HEK293 (cell line): ENCODE data around the gene TTC1.

Source experiments
- CTCF ChIA-PET: fragments of 350-600 bp; formaldehyde crosslinking; extraction: SDS; loops from one replicate; lab custom pipeline; 2021; ENCODE audit warnings: antibody characterized with exemption; lab: Yijun Ruan, JAX
- POLR2A ChIA-PET: fragments of 300-600 bp; formaldehyde crosslinking; extraction: SDS; loops from one replicate; lab custom pipeline; 2020; ENCODE audit warnings: antibody characterized with exemption, inconsistent platforms; lab: Yijun Ruan, JAX
- H3K27ac ChIP-seq: fragments of 200-500 bp; sonication (Bioruptor generic); 2 replicates; pipeline ENCODE4 v1.5.1; 2014; ENCODE audit warnings: low read depth, low read length, control low read depth, inconsistent platforms; ENCODE audit errors: extremely low read depth
- H3K36me3 ChIP-seq, 2 experiments: fragments of 200-500 bp in 1 of 2; sonication (Bioruptor generic) in 1 of 2; 1 replicate in 1 of 2; 2 replicates in 1 of 2; pipeline ENCODE4 v1.5.1; 2014 to 2017; ENCODE audit warnings: inconsistent platforms in 2 of 2, low read length in 2 of 2; ENCODE audit not compliant: control insufficient read depth in 2 of 2, insufficient read depth in 1 of 2
- H3K4me1 ChIP-seq: fragments of 200-500 bp; sonication (Bioruptor generic); 2 replicates; pipeline ENCODE4 v1.5.1; 2014; ENCODE audit warnings: mild to moderate bottlenecking, low read length, inconsistent platforms; ENCODE audit not compliant: control insufficient read depth, insufficient read depth
- H3K4me3 ChIP-seq: 2 replicates; pipeline ENCODE4 v1.5.1; 2011; ENCODE audit warnings: low read depth, mild to moderate bottlenecking, control low read depth, low read length, moderate library complexity
- H3K9me3 ChIP-seq: fragments of 200-500 bp; sonication (Bioruptor generic); 2 replicates; pipeline ENCODE4 v1.5.1; 2014; ENCODE audit warnings: low read depth, low read length, inconsistent platforms; ENCODE audit not compliant: control insufficient read depth, insufficient read depth
- IKZF3 ChIP-seq: fragments of 450-650 bp; IDR thresholded peaks from 2 replicates; pipeline ENCODE4 v1.5.0; 2018; ENCODE audit warnings: missing biosample characterization, mild to moderate bottlenecking, missing genetic modification characterization, moderate library complexity
- KLF1 ChIP-seq: fragments of 450-650 bp; formaldehyde crosslinking; IDR thresholded peaks from 2 replicates; pipeline ENCODE4 v1.5.1; 2016; ENCODE audit warnings: missing biosample characterization, missing genetic modification characterization
- KLF8 ChIP-seq: fragments of 450-650 bp; formaldehyde crosslinking; IDR thresholded peaks from 2 replicates; pipeline ENCODE4 v1.5.1; 2016; ENCODE audit warnings: missing biosample characterization, missing genetic modification characterization
- SCRT1 ChIP-seq: fragments of 450-650 bp; formaldehyde crosslinking; IDR thresholded peaks from 2 replicates; pipeline ENCODE4 v1.5.1; 2016; ENCODE audit warnings: missing biosample characterization, missing genetic modification characterization, borderline replicate concordance
- SP2 ChIP-seq: fragments of 450-650 bp; formaldehyde crosslinking; IDR thresholded peaks from 2 replicates; pipeline ENCODE4 v1.5.1; 2016; ENCODE audit warnings: missing biosample characterization, missing genetic modification characterization
- ZBTB11 ChIP-seq: fragments of 450-650 bp; formaldehyde crosslinking; conservative IDR thresholded peaks from 2 replicates; pipeline ENCODE4 v1.5.1; 2016; ENCODE audit warnings: low read depth, missing biosample characterization, missing genetic modification characterization
- ZNF10 ChIP-seq: fragments of 450-650 bp; formaldehyde crosslinking; IDR thresholded peaks from 2 replicates; pipeline ENCODE4 v1.5.1; 2017; ENCODE audit warnings: missing biosample characterization, missing genetic modification characterization
- ZNF211 ChIP-seq: fragments of 450-650 bp; formaldehyde crosslinking; IDR thresholded peaks from 2 replicates; pipeline ENCODE4 v1.5.1; 2016; ENCODE audit warnings: low read depth, missing biosample characterization, missing genetic modification characterization
- ZNF48 ChIP-seq: fragments of 450-650 bp; formaldehyde crosslinking; IDR thresholded peaks from 2 replicates; pipeline ENCODE4 v1.5.1; 2016; ENCODE audit warnings: missing biosample characterization, missing genetic modification characterization
- ZNF555 ChIP-seq: fragments of 450-650 bp; formaldehyde crosslinking; conservative IDR thresholded peaks from 2 replicates; pipeline ENCODE4 v1.5.1; 2017; ENCODE audit warnings: missing biosample characterization, mild to moderate bottlenecking, missing genetic modification characterization, inconsistent platforms
- ZNF629 ChIP-seq: fragments of 450-650 bp; formaldehyde crosslinking; IDR thresholded peaks from 2 replicates; pipeline ENCODE4 v1.5.1; 2017; ENCODE audit warnings: missing biosample characterization, missing genetic modification characterization
- ZNF768 ChIP-seq: fragments of 450-650 bp; formaldehyde crosslinking; IDR thresholded peaks from 2 replicates; pipeline ENCODE4 v1.5.1; 2018; ENCODE audit warnings: missing biosample characterization, mild to moderate bottlenecking, missing genetic modification characterization
- TF ChIP-seq, protein P1 (sequence below): fragments of 450-650 bp; formaldehyde crosslinking; IDR thresholded peaks from 2 replicates; pipeline ENCODE4 v1.5.1; 2016; ENCODE audit warnings: missing biosample characterization, missing genetic modification characterization
- TF ChIP-seq, protein P2 (sequence below): fragments of 450-650 bp; formaldehyde crosslinking; IDR thresholded peaks from 2 replicates; pipeline ENCODE4 v1.5.1; 2016; ENCODE audit warnings: missing biosample characterization, missing genetic modification characterization
- TF ChIP-seq, protein P3 (sequence below): fragments of 450-650 bp; formaldehyde crosslinking; IDR thresholded peaks from 2 replicates; pipeline ENCODE4 v1.5.1; 2016; ENCODE audit warnings: missing biosample characterization, missing genetic modification characterization
- TF ChIP-seq, protein P4 (sequence below): fragments of 450-650 bp; formaldehyde crosslinking; IDR thresholded peaks from 2 replicates; pipeline ENCODE4 v1.5.1; 2017; ENCODE audit warnings: missing biosample characterization, missing genetic modification characterization
- TF ChIP-seq, protein P5 (sequence below): fragments of 450-650 bp; formaldehyde crosslinking; IDR thresholded peaks from 2 replicates; pipeline ENCODE4 v1.5.1; 2016; ENCODE audit warnings: missing biosample characterization, missing genetic modification characterization
- TF ChIP-seq, protein P6 (sequence below): fragments of 450-650 bp; formaldehyde crosslinking; IDR thresholded peaks from 2 replicates; pipeline ENCODE4 v1.5.1; 2016; ENCODE audit warnings: missing biosample characterization, missing genetic modification characterization

Gene TTC1

DNA sequence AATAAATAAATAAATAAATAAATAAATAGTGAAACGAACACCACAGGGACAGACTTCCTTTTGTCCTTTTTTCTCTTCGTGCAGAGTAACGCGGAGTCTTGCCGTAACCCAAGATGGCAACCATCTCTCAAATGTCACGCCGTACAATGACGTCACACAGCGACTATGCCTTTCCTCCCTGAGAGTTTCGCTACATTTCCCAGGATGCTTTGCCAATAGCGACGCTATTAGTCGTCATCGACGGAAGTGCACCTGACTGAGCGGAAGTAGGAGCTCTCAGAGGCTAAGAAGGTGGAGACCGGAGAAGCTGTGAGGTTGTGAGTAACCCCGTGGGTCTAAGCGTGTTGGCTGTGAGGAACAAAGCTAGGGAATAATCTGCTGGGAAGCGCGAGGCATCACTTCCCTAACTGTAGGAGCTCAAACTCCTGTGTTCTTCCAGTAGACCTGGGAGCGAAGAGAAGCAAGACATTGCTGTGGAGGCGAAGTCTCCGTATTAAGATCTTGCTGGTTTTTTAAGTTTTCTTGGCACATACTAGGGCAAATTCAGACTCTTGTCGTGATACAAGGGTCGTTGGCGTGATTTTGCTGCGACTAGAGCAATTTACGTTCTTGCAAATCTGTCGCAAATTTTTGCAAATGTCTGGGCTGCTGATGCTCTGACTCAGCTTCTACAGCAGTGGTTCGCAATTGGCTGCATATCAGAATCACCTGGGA is at the start of gene TTC1:
Gene TTC1 (plus strand): TSS at position 263 of the 714 bp plus-strand sequence. CDS start 1,390 bp downstream, outside the sequence.
- CTCF ChIA-PET = interaction anchor here (0.6 to 2.5 kb wide), 7 partner anchors 12 to 362 kb away, joined by 3 to 15 read pairs (median 3); partner anchors contain the start of gene C1QTNF2
- TF ChIP-seq ZNF10 (tag by site-specific recombination) (peak; percentile 79; the same call in 1 of the 2 replicates), ZNF555 (tag by site-specific recombination) (peak; percentile 100), KLF8 (tag by site-specific recombination) (0 out of 2 replicates have a peak, but pooled peaks have one; percentile 58), ZNF48 (tag by site-specific recombination) (no peak), ZNF629 (tag by site-specific recombination) (peak; percentile 99), ZBTB11 (peak; percentile 95), SP2 (peak; percentile 77), ZNF211 (tag by site-specific recombination) (0 out of 2 replicates have a peak, but pooled peaks have one; percentile 56), KLF1 (tag by site-specific recombination) (peak; percentile 48; the same call in 1 of the 2 replicates), ZNF768 (tag by site-specific recombination) (no peak), SCRT1 (no peak), IKZF3 (tag by site-specific recombination) (no peak)
- TF ChIP-seq, protein P1, sequence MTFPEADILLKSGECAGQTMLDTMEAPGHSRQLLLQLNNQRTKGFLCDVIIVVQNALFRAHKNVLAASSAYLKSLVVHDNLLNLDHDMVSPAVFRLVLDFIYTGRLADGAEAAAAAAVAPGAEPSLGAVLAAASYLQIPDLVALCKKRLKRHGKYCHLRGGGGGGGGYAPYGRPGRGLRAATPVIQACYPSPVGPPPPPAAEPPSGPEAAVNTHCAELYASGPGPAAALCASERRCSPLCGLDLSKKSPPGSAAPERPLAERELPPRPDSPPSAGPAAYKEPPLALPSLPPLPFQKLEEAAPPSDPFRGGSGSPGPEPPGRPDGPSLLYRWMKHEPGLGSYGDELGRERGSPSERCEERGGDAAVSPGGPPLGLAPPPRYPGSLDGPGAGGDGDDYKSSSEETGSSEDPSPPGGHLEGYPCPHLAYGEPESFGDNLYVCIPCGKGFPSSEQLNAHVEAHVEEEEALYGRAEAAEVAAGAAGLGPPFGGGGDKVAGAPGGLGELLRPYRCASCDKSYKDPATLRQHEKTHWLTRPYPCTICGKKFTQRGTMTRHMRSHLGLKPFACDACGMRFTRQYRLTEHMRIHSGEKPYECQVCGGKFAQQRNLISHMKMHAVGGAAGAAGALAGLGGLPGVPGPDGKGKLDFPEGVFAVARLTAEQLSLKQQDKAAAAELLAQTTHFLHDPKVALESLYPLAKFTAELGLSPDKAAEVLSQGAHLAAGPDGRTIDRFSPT (tag by site-specific recombination) = peak; percentile 44; the same call in 1 of the 2 replicates
- TF ChIP-seq, protein P2, sequence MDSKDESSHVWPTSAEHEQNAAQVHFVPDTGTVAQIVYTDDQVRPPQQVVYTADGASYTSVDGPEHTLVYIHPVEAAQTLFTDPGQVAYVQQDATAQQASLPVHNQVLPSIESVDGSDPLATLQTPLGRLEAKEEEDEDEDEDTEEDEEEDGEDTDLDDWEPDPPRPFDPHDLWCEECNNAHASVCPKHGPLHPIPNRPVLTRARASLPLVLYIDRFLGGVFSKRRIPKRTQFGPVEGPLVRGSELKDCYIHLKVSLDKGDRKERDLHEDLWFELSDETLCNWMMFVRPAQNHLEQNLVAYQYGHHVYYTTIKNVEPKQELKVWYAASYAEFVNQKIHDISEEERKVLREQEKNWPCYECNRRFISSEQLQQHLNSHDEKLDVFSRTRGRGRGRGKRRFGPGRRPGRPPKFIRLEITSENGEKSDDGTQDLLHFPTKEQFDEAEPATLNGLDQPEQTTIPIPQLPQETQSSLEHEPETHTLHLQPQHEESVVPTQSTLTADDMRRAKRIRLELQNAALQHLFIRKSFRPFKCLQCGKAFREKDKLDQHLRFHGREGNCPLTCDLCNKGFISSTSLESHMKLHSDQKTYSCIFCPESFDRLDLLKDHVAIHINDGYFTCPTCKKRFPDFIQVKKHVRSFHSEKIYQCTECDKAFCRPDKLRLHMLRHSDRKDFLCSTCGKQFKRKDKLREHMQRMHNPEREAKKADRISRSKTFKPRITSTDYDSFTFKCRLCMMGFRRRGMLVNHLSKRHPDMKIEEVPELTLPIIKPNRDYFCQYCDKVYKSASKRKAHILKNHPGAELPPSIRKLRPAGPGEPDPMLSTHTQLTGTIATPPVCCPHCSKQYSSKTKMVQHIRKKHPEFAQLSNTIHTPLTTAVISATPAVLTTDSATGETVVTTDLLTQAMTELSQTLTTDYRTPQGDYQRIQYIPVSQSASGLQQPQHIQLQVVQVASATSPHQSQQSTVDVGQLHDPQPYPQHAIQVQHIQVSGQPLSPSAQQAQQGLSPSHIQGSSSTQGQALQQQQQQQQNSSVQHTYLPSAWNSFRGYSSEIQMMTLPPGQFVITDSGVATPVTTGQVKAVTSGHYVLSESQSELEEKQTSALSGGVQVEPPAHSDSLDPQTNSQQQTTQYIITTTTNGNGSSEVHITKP (tag by site-specific recombination) = peak; percentile 51
- TF ChIP-seq, protein P3, sequence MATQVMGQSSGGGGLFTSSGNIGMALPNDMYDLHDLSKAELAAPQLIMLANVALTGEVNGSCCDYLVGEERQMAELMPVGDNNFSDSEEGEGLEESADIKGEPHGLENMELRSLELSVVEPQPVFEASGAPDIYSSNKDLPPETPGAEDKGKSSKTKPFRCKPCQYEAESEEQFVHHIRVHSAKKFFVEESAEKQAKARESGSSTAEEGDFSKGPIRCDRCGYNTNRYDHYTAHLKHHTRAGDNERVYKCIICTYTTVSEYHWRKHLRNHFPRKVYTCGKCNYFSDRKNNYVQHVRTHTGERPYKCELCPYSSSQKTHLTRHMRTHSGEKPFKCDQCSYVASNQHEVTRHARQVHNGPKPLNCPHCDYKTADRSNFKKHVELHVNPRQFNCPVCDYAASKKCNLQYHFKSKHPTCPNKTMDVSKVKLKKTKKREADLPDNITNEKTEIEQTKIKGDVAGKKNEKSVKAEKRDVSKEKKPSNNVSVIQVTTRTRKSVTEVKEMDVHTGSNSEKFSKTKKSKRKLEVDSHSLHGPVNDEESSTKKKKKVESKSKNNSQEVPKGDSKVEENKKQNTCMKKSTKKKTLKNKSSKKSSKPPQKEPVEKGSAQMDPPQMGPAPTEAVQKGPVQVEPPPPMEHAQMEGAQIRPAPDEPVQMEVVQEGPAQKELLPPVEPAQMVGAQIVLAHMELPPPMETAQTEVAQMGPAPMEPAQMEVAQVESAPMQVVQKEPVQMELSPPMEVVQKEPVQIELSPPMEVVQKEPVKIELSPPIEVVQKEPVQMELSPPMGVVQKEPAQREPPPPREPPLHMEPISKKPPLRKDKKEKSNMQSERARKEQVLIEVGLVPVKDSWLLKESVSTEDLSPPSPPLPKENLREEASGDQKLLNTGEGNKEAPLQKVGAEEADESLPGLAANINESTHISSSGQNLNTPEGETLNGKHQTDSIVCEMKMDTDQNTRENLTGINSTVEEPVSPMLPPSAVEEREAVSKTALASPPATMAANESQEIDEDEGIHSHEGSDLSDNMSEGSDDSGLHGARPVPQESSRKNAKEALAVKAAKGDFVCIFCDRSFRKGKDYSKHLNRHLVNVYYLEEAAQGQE (tag by site-specific recombination) = peak; percentile 96
- TF ChIP-seq, protein P4, sequence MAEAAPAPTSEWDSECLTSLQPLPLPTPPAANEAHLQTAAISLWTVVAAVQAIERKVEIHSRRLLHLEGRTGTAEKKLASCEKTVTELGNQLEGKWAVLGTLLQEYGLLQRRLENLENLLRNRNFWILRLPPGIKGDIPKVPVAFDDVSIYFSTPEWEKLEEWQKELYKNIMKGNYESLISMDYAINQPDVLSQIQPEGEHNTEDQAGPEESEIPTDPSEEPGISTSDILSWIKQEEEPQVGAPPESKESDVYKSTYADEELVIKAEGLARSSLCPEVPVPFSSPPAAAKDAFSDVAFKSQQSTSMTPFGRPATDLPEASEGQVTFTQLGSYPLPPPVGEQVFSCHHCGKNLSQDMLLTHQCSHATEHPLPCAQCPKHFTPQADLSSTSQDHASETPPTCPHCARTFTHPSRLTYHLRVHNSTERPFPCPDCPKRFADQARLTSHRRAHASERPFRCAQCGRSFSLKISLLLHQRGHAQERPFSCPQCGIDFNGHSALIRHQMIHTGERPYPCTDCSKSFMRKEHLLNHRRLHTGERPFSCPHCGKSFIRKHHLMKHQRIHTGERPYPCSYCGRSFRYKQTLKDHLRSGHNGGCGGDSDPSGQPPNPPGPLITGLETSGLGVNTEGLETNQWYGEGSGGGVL (tag by site-specific recombination) = no peak
- TF ChIP-seq, protein P5, sequence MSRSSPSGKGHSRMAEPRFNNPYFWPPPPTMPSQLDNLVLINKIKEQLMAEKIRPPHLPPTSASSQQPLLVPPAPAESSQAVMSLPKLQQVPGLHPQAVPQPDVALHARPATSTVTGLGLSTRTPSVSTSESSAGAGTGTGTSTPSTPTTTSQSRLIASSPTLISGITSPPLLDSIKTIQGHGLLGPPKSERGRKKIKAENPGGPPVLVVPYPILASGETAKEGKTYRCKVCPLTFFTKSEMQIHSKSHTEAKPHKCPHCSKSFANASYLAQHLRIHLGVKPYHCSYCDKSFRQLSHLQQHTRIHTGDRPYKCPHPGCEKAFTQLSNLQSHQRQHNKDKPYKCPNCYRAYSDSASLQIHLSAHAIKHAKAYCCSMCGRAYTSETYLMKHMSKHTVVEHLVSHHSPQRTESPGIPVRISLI (tag by site-specific recombination) = peak; percentile 87
- TF ChIP-seq, protein P6, sequence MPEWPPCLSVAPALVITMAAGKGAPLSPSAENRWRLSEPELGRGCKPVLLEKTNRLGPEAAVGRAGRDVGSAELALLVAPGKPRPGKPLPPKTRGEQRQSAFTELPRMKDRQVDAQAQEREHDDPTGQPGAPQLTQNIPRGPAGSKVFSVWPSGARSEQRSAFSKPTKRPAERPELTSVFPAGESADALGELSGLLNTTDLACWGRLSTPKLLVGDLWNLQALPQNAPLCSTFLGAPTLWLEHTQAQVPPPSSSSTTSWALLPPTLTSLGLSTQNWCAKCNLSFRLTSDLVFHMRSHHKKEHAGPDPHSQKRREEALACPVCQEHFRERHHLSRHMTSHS (tag by site-specific recombination) = peak; percentile 77

More for the DNA sequence above, at the start of gene TTC1:
- H3K4me1 ChIP-seq = peaks cover 11% of the 10 kb centered on the region
- POLR2A ChIA-PET = interaction anchor here (0.5 to 1.3 kb wide), 5 partner anchors 13 to 412 kb away, joined by 3 to 9 read pairs (median 4); partner anchors contain the start of gene PTTG1
- peaks cover 27 to 37% of the 10 kb centered on the region in 2 experiments for H3K36me3 ChIP-seq
- peak within 1 kb of the TSS; percentile 50 for H3K27ac ChIP-seq
- H3K4me3 ChIP-seq = peak within 1 kb of the TSS; percentile 99
- no peaks in the 10 kb centered on the region for H3K9me3 ChIP-seq
